Activated gamma-delta T cell treated with anti-CD3 and anti-CD28 coated beads, Interleukin-2, amount 50 U/mL, for 16 hours (primary cell): ENCODE results near the gene PDE4D.
"Not testable (repeated sequence)": the region's sequence is repeated elsewhere in the genome, so short reads cannot be mapped to it uniquely, and the experiment has no call there.

Source experiments
- DNase-seq: peaks from one replicate; pipeline ENCODE4 v3.0.0-alpha.2; 2020; ENCODE audit warnings: low read depth

Gene PDE4D

GRCh38 chr5:59001716-59002115, 891.8 kb downstream of the PDE4D start:
- no peak for DNase-seq

GRCh38 chr5:59001154-59001553, 892.4 kb downstream of the PDE4D start:
- DNase-seq = no peak

GRCh38 chr5:59000211-59000610, 893.3 kb downstream of the PDE4D start:
- DNase-seq = no peak

- DNase-seq = no peak
Measured at GRCh38 chr5:58999804-59000203, 893.7 kb downstream of the PDE4D start.

GRCh38 chr5:58998544-58998943, 895.0 kb downstream of the PDE4D start:
- no peak for DNase-seq

GRCh38 chr5:58995779-58996178, 897.7 kb downstream of the PDE4D start:
- DNase-seq = not testable (repeated sequence)

- no peak for DNase-seq
Measured at GRCh38 chr5:58993461-58993860, 900.1 kb downstream of the PDE4D start.

GRCh38 chr5:58988938-58989337, 904.6 kb downstream of the PDE4D start:
- DNase-seq = no peak

- no peak for DNase-seq
Measured at GRCh38 chr5:58987193-58987592, 906.3 kb downstream of the PDE4D start.

- no peak for DNase-seq
Measured at GRCh38 chr5:58986281-58986680, 907.2 kb downstream of the PDE4D start.

GRCh38 chr5:58985759-58986158, 907.8 kb downstream of the PDE4D start:
- DNase-seq = no peak

- DNase-seq = no peak
Measured at GRCh38 chr5:58985311-58985710, 908.2 kb downstream of the PDE4D start.

GRCh38 chr5:58983526-58984452, 909.7 kb downstream of the PDE4D start:
- no peak for DNase-seq

- DNase-seq = no peak
Measured at GRCh38 chr5:58980890-58981289, 912.6 kb downstream of the PDE4D start.

- DNase-seq = no peak
Measured at GRCh38 chr5:58979090-58979489, 914.4 kb downstream of the PDE4D start.

- no peak for DNase-seq
Measured at GRCh38 chr5:58974601-58975000, 918.9 kb downstream of the PDE4D start.

- DNase-seq = no peak
Measured at GRCh38 chr5:58974083-58974482, 919.4 kb downstream of the PDE4D start.

- DNase-seq = no peak
Measured at GRCh38 chr5:58972301-58972700, 921.2 kb downstream of the PDE4D start.

- DNase-seq = no peak
Measured at GRCh38 chr5:58970766-58971165, 922.8 kb downstream of the PDE4D start.

- no peak for DNase-seq
Measured at GRCh38 chr5:58969795-58970194, 923.7 kb downstream of the PDE4D start.

GRCh38 chr5:58969253-58969652, 924.3 kb downstream of the PDE4D start:
- DNase-seq = no peak

GRCh38 chr5:58968350-58968749, 925.2 kb downstream of the PDE4D start:
- DNase-seq = no peak

- DNase-seq = no peak
Measured at GRCh38 chr5:58967597-58968281, 925.8 kb downstream of the PDE4D start.
